HG02970 (cell line): ENCODE data around the gene PTPN22.

Source experiments
- ATAC-seq: cut with Tn5 transposase; IDR thresholded peaks from one replicate; pipeline ENCODE4 v1.9.1; 2021; ENCODE audit warnings: mild to moderate bottlenecking, moderate library complexity, moderate number of reproducible peaks; ENCODE audit not compliant: unreplicated experiment, low FRiP score

Gene PTPN22

GRCh38 chr1:113887402-113888175 lies 16.1 kb upstream of the PTPN22 start, which contains the start of gene BCL2L15:
Gene BCL2L15, minus strand, starts transcription at chr1:113887581. Its CDS starts 206 bp downstream, at chr1:113887375.
- ATAC-seq, result no peak

- ATAC-seq, result no peak
Measured at GRCh38 chr1:113886417-113887401, 15.2 kb upstream of the PTPN22 start.

DNA sequence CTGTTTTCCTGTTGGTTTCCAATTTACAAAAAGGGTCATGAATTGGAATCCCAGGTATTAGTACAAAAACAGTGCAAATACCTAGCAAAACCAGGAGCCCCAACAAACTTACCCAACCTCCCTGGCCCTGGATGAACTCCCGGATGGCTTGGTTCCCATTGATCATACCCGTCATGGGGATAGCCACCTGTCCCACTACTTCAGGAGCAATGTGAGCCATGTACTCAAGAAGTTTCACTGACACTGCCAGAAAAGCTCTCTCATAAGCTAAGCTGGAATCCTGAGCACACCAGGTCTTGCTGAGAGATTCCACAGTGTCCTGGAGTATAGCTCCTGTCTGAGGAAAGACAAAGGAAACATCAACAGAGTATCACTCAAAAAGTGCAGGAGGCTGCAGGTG lies 10.1 kb upstream of the PTPN22 start:
- ATAC-seq, result no peak

DNA sequence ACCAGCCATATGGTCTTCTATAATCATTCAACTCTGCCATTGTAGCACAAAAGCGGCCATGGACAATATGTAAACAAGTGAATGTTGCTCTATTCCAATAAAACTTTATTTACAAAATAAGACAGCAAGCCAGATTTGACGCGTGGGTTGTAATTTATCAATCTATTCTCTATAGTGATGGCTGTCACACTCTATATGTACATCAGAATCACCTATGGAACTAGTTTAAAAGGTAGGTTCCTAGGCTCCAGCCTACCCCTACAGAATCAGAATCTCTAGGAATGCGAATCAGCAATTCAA lies 8.2 kb upstream of the PTPN22 start:
- ATAC-seq, result no peak

DNA sequence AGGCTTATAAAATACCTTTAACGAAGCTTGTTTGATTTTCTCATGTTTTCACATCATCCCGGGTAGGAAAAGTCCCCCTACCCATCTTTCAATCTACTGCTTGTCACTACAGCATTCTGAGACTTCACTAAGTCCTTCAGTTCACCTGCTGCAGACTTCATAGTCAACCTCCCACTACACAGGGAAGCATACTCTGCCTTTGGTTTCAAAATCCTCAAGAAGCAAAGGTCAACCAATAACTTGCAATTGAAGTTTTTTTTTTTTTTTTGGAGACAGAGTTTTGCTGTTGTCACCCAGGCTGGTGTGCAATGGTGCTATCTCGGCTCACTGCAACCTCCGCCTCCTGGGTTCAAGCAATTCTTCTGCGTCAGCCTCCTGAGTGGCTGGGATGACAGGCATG lies 4.7 kb upstream of the PTPN22 start:
- no peak for ATAC-seq

DNA sequence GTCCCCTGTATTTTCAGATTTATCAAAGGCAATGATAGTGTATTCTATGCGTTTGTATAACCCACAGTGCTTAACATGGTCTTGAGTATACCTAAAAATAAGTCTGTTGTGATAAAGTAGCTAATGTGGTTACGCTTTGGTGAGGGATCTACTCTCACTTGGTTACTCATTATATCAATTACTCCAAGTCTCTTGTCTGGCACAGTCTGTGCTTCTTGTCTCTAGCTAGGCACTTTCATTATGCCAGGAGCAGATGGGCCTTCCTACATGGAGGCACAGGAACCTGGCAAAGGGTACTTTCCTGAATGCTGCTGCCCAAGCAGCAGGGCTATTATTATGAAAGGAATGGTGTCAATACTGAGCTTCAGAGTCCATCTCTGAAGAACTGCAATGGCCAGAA lies 4.2 kb upstream of the PTPN22 start:
- ATAC-seq, result no peak

GRCh38 chr1:113874012-113874879 lies 2.7 kb upstream of the PTPN22 start:
- ATAC-seq, result no peak

- ATAC-seq, result no peak
Measured at GRCh38 chr1:113872219-113872935, 865 bp upstream of the PTPN22 start.

GRCh38 chr1:113870778-113871177 lies 734 bp downstream of the PTPN22 start:
- no peak for ATAC-seq

DNA sequence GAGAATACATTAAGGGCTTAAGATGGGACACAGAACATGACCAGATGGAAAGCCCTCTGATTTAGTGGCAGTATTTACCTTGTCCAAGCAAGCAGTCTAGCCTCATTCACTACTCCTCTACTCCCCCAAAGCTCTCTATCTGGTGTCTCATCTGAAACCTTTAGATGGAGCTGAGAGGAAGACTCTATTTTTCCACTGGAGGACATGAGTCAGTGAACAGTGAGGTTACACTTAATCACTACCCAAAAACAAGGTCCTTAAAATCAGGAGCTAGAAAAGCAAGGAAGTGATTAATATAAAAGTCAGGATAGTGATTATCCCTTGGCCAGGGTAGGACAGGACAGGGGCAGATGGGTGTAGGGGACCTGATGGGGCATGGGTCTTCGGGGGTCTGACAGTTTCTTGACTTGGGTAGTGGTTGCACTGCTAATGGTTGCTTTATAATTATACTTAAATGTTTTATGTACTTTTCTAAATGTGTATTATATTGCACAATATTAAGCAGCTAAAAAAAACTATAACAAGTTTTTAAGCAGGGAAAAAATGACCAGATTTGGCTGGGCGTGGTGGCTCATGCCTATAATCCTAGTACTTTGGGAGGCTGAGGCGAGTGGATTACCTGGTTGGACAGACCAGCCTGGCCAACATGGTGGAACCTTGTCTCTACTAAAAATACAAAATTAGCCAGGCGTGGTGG lies 3.0 kb downstream of the PTPN22 start:
- ATAC-seq, result no peak

- no peak for ATAC-seq
Measured at GRCh38 chr1:113861641-113862040, 9.9 kb downstream of the PTPN22 start.

DNA sequence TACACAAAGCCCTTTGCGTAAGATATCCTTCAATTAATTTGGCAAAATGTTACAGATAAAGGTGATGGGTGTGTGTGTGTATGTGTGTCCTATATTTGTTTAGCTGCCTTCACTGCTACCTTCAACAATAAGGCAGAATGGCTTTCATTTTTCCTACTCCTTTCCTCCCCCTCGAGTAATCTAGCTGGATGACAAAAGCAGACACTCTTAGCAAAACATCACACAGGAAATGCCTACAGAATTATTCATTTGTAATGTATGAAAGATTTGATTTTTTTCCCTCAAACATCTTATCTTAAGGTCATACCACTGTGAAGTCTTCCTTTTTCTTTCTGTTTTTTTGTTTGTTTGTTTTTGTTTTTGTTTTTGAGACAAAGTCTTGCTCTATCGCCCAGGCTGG lies 10.6 kb downstream of the PTPN22 start:
- no peak for ATAC-seq

DNA sequence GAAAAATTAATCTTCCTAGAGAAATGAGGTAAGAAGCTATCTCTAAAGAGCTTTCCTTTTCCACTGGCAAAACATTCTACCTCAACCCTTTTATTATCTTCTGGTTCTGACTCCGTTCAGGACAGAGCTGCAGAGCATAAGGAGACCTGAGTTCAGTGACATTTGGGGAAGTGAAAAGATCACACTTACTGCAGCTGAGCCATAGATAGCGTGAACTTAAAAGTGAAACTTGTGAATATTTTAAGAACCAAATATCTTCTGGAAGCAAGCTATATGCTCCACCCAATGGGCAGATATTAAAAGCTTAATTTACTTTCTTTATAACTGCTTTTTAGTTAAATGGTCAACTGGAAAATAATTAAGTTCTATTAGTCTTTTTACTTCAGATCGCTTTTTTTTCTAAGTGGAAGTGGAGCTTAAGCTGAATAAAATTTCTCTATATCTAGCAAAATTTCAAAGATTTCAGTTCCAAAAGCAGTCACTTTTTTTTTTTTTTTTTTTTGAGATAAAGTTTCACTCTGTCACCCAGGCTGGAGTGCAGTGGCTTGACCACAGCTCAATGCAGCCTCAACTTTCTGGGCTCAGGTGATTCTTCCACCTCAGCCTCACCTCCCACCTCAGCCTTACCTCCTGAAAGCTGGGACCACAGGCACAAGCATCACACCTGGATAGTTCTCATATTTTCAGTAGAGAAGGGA lies 11.9 kb downstream of the PTPN22 start:
- peak; percentile 79 for ATAC-seq

GRCh38 chr1:113858982-113859381 lies 12.5 kb downstream of the PTPN22 start:
- ATAC-seq, result no peak

DNA sequence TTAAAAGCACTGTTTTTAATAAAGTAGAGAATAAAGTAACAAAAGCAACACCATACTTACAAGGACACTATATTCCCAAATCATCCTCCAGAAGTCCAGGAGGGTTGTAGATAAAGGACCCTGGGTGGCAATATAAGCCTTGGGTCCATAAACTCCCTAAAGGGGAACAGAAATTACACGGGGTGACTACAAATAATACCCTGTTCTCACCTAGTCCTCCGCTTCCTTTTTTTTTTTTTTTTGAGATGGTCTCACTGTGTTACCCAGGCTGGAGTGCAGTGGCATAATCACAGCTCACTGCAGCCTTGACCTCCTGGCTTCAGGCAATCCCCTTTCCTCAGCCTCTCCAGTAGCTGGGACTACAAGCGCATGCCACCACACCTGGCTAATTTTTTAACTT lies 13.1 kb downstream of the PTPN22 start:
- ATAC-seq, result no peak

DNA sequence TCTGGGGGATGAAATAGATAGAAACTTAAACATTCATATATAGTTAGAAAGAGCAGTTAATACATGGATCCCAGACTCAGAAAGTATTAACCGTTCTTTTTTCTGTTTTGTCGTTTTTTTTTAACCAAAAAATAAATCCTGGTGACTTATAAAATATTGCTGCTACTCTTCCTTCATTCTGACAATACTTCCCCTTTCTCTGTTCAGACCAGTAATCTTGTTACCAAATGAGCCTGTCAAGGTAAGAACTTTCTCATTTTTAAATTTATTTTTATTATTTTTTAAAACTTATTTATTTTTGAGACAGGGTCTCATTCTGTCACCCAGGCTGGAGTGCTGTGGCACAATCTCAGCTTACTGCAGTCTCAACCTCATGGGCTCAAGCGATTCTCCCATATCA lies 13.7 kb downstream of the PTPN22 start:
- ATAC-seq, result no peak

DNA sequence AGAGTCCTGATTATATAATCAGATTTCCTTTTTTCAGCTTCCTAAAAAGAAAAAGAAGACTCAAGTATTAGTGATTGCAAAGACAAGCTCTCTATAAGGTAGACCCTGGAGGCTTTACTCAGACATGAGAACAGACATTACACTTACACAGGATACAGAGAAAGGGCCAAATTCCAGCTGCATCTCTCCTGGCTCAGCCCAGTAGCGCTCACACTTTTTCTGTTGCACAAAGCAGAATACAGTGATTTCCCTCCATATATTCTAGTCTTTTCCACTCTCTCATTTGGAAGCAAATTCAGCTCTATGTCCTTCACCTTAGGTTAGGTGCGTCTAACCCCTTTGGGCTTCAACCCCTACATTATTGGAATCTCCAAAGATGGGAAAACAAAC lies 15.1 kb downstream of the PTPN22 start:
- no peak for ATAC-seq

DNA sequence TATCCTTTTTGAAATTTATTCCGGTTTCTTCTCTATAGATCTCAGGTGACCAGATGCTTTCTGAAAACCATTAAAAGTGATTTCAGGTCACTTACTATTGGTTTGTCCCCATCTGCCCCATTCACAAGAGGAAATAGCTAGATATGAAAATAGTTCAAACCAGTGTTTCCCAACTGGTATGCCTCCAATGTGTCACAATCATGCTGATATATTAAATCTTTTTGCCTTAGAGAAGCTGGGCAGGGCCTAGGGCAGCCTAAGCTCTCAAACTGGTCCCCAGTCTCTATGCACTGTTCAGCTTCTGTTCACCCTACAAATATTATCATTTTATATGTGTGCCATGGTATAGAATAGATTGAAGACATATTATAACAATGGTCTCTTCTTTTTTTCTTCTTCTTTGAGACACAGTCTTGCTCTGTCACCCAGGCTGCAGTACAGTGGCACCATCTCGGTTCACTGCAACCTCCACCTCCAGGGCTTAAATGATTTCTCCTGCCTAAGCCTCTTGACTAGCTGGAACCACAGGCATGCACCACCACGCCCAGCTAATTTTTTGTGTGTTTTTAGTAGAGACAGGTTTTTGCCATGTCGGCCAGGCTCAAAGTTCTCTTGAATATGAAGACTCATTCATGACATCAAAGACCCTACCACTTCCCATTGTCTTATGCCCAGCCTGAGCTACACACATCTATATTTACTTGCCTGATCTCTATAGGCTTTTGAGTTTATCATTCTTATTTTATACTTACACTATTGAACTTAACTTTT lies 15.7 kb downstream of the PTPN22 start:
- ATAC-seq, result no peak
